DOHH2 (cell line): ENCODE data around the gene BARX1.

Experiments used
- H3F3A ChIP-seq: fragments of 200-600 bp; sonication (generic), shearing (Covaris generic); 2 replicates; pipeline ENCODE4 v1.6.0; 2016; ENCODE audit warnings: antibody characterized with exemption, mild to moderate bottlenecking; ENCODE audit not compliant: control insufficient read depth, insufficient read depth
- H3K27ac ChIP-seq: fragments of 200-600 bp; sonication (generic); 2 replicates; pipeline ENCODE4 v1.5.1; 2014; ENCODE audit warnings: low read depth, mild to moderate bottlenecking, low read length, moderate library complexity
- H3K27me3 ChIP-seq: fragments of 200-600 bp; sonication (generic); 2 replicates; pipeline ENCODE4 v1.6.1; 2014; ENCODE audit warnings: mild to moderate bottlenecking, low read length, mixed read lengths; ENCODE audit not compliant: control insufficient read depth
- H3K36me3 ChIP-seq: fragments of 200-600 bp; sonication (generic); 2 replicates; pipeline ENCODE4 v1.6.1; 2014; ENCODE audit warnings: mild to moderate bottlenecking, low read length, moderate library complexity, mixed read lengths; ENCODE audit not compliant: control insufficient read depth
- H3K4me1 ChIP-seq: fragments of 200-600 bp; sonication (generic); 2 replicates; pipeline ENCODE4 v1.6.1; 2014; ENCODE audit warnings: mild to moderate bottlenecking, low read length, mixed read lengths; ENCODE audit not compliant: control insufficient read depth
- H3K4me2 ChIP-seq: fragments of 200-600 bp; sonication (generic); 2 replicates; pipeline ENCODE4 v1.6.0; 2014; ENCODE audit warnings: mild to moderate bottlenecking, low read length, moderate library complexity
- H3K4me3 ChIP-seq: fragments of 200-600 bp; sonication (generic); 2 replicates; pipeline ENCODE4 v1.5.1; 2014; ENCODE audit warnings: mild to moderate bottlenecking, low read length, mixed read lengths
- H3K79me2 ChIP-seq: fragments of 200-600 bp; sonication (generic); 2 replicates; pipeline ENCODE4 v1.6.1; 2014; ENCODE audit warnings: mild to moderate bottlenecking, low read length, mixed read lengths; ENCODE audit not compliant: control insufficient read depth
- H3K9me2 ChIP-seq: fragments of 200-600 bp; sonication (generic); replicated peaks from 2 replicates; pipeline ENCODE4 v1.6.1; 2014; ENCODE audit warnings: mild to moderate bottlenecking, low read length, mixed read lengths; ENCODE audit not compliant: control insufficient read depth
- H3K9me3 ChIP-seq: fragments of 200-600 bp; sonication (generic); 2 replicates; pipeline ENCODE4 v1.6.1; 2014; ENCODE audit warnings: antibody characterized with exemption, low read length, mixed read lengths; ENCODE audit not compliant: control insufficient read depth, insufficient read depth
- H4K20me1 ChIP-seq: fragments of 200-600 bp; sonication (generic); 2 replicates; pipeline ENCODE4 v1.6.0; 2014; ENCODE audit warnings: low read depth, mild to moderate bottlenecking, antibody characterized with exemption, low read length, moderate library complexity; ENCODE audit not compliant: control insufficient read depth, insufficient read depth
- EZH2phosphoT487 ChIP-seq: fragments of 200-600 bp; sonication (generic); IDR thresholded peaks from 2 replicates; pipeline ENCODE4 v1.6.1; 2017; ENCODE audit warnings: borderline replicate concordance, mild to moderate bottlenecking, antibody characterized with exemption, low read length, moderate library complexity, mixed read lengths
- TF ChIP-seq, protein P1 (sequence below): fragments of 200-600 bp; sonication (generic); IDR thresholded peaks from one replicate; pipeline ENCODE4 v1.5.1; 2014; ENCODE audit warnings: antibody characterized with exemption, mild to moderate bottlenecking, low read depth, low read length; ENCODE audit not compliant: poor library complexity, severe bottlenecking

BARX1 gene

GRCh38 chr9:93945400-93946337, 9.5 kb downstream of the BARX1 start:
- Histone ChIP-seq H3K9me3 (no peaks in the 10 kb centered on the region), H3K4me1 (no peaks in the 10 kb centered on the region), H3K9me2 (no peaks in the 10 kb centered on the region), H3K79me2 (no peaks in the 10 kb centered on the region), H3K4me3 (peak overlapping the region; percentile 39), H3F3A (no peaks in the 10 kb centered on the region), H4K20me1 (no peaks in the 10 kb centered on the region), H3K27ac (no peak overlapping the region), H3K27me3 (peaks cover 30% of the 10 kb centered on the region), H3K4me2 (peak overlapping the region; percentile 40; the same call in 1 of the 2 replicates), H3K36me3 (no peaks in the 10 kb centered on the region)
- TF ChIP-seq EZH2phosphoT487 = no peak
- TF ChIP-seq, protein P1, sequence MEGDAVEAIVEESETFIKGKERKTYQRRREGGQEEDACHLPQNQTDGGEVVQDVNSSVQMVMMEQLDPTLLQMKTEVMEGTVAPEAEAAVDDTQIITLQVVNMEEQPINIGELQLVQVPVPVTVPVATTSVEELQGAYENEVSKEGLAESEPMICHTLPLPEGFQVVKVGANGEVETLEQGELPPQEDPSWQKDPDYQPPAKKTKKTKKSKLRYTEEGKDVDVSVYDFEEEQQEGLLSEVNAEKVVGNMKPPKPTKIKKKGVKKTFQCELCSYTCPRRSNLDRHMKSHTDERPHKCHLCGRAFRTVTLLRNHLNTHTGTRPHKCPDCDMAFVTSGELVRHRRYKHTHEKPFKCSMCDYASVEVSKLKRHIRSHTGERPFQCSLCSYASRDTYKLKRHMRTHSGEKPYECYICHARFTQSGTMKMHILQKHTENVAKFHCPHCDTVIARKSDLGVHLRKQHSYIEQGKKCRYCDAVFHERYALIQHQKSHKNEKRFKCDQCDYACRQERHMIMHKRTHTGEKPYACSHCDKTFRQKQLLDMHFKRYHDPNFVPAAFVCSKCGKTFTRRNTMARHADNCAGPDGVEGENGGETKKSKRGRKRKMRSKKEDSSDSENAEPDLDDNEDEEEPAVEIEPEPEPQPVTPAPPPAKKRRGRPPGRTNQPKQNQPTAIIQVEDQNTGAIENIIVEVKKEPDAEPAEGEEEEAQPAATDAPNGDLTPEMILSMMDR = no peak

DNA sequence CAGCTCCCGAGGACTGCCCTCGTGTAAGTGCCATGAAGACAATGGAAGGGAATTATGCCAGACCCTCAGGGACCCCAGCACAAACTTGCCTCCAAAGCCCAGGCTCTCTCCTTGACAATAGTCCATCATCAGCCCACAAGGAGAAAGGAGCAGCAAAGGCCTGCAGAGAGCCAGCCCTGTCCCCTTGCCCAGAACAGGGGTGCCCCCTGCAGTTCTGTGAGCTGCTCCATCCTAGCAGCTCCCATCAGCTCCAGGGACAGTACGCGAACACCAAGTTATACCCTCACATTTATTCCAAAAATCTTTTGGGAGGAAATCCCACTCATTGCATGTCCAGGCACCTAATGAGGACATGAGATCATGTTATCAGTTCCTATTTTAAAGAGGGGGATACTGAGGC, 11.1 kb downstream of the BARX1 start:
- Histone ChIP-seq H3K79me2 (no peaks in the 10 kb centered on the region), H3K9me3 (no peaks in the 10 kb centered on the region), H3K27me3 (peaks cover 27% of the 10 kb centered on the region), H3K4me1 (no peaks in the 10 kb centered on the region), H3K9me2 (no peaks in the 10 kb centered on the region), H3K36me3 (no peaks in the 10 kb centered on the region), H3K27ac (no peak overlapping the region), H3K4me3 (no peak overlapping the region), H4K20me1 (no peaks in the 10 kb centered on the region), H3F3A (no peaks in the 10 kb centered on the region), H3K4me2 (no peak overlapping the region)
- TF ChIP-seq, protein P1 = no peak
- TF ChIP-seq EZH2phosphoT487 = no peak

- Histone ChIP-seq H3F3A (no peaks in the 10 kb centered on the region), H3K4me2 (no peak overlapping the region), H3K4me1 (no peaks in the 10 kb centered on the region), H4K20me1 (no peaks in the 10 kb centered on the region), H3K36me3 (no peaks in the 10 kb centered on the region), H3K27me3 (peaks cover 27% of the 10 kb centered on the region), H3K9me3 (no peaks in the 10 kb centered on the region), H3K9me2 (no peaks in the 10 kb centered on the region), H3K27ac (no peak overlapping the region), H3K79me2 (no peaks in the 10 kb centered on the region), H3K4me3 (no peak overlapping the region)
- TF ChIP-seq, protein P1 = no peak
Observed at GRCh38 chr9:93942161-93942560, 13.0 kb downstream of the BARX1 start.
